Endothelial cell of umbilical vein (primary cell): ENCODE results near the gene SH3BP4. TPM values are rescaled to one million over a fixed set of nuclear protein-coding genes. Genes with fewer than 3 reads are reported as not detected.

Source experiments
- BruUV-seq: library from RNA; stranded (reverse); fragments of 400-500 nt; replicated peaks from 2 replicates; lab custom pipeline; 2021; lab: Mats Ljungman, UMichigan
- CTCF ChIA-PET: fragments of 300-600, 350-600 bp; sonication (Branson Sonifier 250); formaldehyde crosslinking; loops from one replicate; lab custom pipeline; 2021; ENCODE audit warnings: antibody characterized with exemption, inconsistent platforms; lab: Charles Lee
- POLR2A ChIA-PET: fragments of 300-600, 350-600 bp; sonication (Branson Sonifier 250); formaldehyde crosslinking; loops from one replicate; lab custom pipeline; 2021; ENCODE audit warnings: antibody characterized with exemption, inconsistent platforms; lab: Charles Lee
- DNase-seq: peaks from one replicate; pipeline ENCODE4 v3.0.0-alpha.2; 2011; ENCODE audit warnings: low read depth, low spot score
- FAIRE-seq: peaks from 2 replicates; lab custom pipeline; 2011; peaks lifted over from hg19 to GRCh38; lab: Jason Lieb, UNC
- H2AFZ ChIP-seq: 2 replicates; pipeline ENCODE4 v1.6.0; 2012; ENCODE audit warnings: low read depth, low read length, control low read depth, inconsistent platforms
- H3K27ac ChIP-seq: 2 replicates; pipeline ENCODE4 v1.5.1; 2011; ENCODE audit warnings: low read depth, mild to moderate bottlenecking, control low read depth, low read length, moderate library complexity; ENCODE audit not compliant: insufficient read depth
- H3K27me3 ChIP-seq, 2 experiments: 2 replicates each; pipeline versions ENCODE4 v1.6.0 to v1.6.1; 2011; ENCODE audit warnings: low read length in 2 of 2, mixed read lengths in 1 of 2; ENCODE audit not compliant: control insufficient read depth in 2 of 2, insufficient read depth in 2 of 2
- H3K36me3 ChIP-seq, 2 experiments: 2 replicates in 1 of 2; 3 replicates in 1 of 2; pipeline ENCODE4 v1.5.1; 2011; ENCODE audit warnings: low read length in 2 of 2, mild to moderate bottlenecking in 1 of 2, moderate library complexity in 1 of 2; ENCODE audit not compliant: control insufficient read depth in 2 of 2, insufficient read depth in 2 of 2; ENCODE audit errors: extremely low read depth in 1 of 2
- H3K4me1 ChIP-seq: 3 replicates; pipeline ENCODE4 v1.5.1; 2011; ENCODE audit warnings: mild to moderate bottlenecking, low read length; ENCODE audit not compliant: control insufficient read depth, insufficient read depth; ENCODE audit errors: extremely low read depth
- H3K4me2 ChIP-seq: 2 replicates; pipeline ENCODE4 v1.6.1; 2011; ENCODE audit warnings: low read length, control low read depth, mixed read lengths; ENCODE audit not compliant: insufficient read depth
- H3K4me3 ChIP-seq, 3 experiments: fragments of 200-600 bp in 1 of 3; sonication (generic), shearing (Covaris generic) in 1 of 3; replicated peaks in 1 of 3; 2 replicates each; pipeline ENCODE4 v1.5.1; 2011 to 2016; ENCODE audit warnings: control low read depth in 3 of 3, low read length in 3 of 3, mild to moderate bottlenecking in 2 of 3, inconsistent platforms in 1 of 3, low read depth in 1 of 3, moderate library complexity in 1 of 3; ENCODE audit not compliant: insufficient read depth in 1 of 3
- H3K79me2 ChIP-seq: 2 replicates; pipeline ENCODE4 v1.6.0; 2012; ENCODE audit warnings: low read length, inconsistent platforms; ENCODE audit not compliant: control insufficient read depth, insufficient read depth
- H3K9ac ChIP-seq: replicated peaks from 2 replicates; pipeline ENCODE3; 2011; ENCODE audit warnings: low read length, control low read depth; ENCODE audit not compliant: insufficient read depth; ENCODE audit errors: extremely low read depth
- H3K9me1 ChIP-seq: replicated peaks from 3 replicates; pipeline ENCODE4 v1.6.0; 2011; ENCODE audit warnings: mild to moderate bottlenecking, low read length; ENCODE audit not compliant: control insufficient read depth, insufficient read depth; ENCODE audit errors: extremely low read depth
- H3K9me3 ChIP-seq: replicated peaks from 2 replicates; pipeline ENCODE4 v1.5.1; 2012; ENCODE audit warnings: low read length, inconsistent platforms; ENCODE audit not compliant: control insufficient read depth, insufficient read depth
- H4K20me1 ChIP-seq: replicated peaks from 2 replicates; pipeline ENCODE3; 2011; ENCODE audit warnings: mild to moderate bottlenecking, low read length; ENCODE audit not compliant: control insufficient read depth, insufficient read depth; ENCODE audit errors: extremely low read depth
- EZH2 ChIP-seq: IDR thresholded peaks from 2 replicates; pipeline ENCODE4 v1.6.1; 2012; ENCODE audit warnings: borderline replicate concordance, low read depth, mild to moderate bottlenecking, moderate library complexity, low read length, inconsistent platforms; ENCODE audit not compliant: severe bottlenecking
- FOS ChIP-seq: IDR thresholded peaks from 2 replicates; pipeline ENCODE4 v1.6.1; 2011; ENCODE audit warnings: mild to moderate bottlenecking, low read length, moderate library complexity, borderline replicate concordance; ENCODE audit not compliant: insufficient read depth
- GATA2 ChIP-seq: IDR thresholded peaks from 2 replicates; pipeline ENCODE4 v1.7.0; 2011; ENCODE audit warnings: low read depth, mild to moderate bottlenecking, moderate library complexity, mixed read lengths, low read length; ENCODE audit not compliant: insufficient read length, insufficient read depth
- JUN ChIP-seq: IDR thresholded peaks from 2 replicates; pipeline ENCODE4 v1.6.1; 2011; ENCODE audit warnings: borderline replicate concordance, low read depth; ENCODE audit not compliant: insufficient read length, insufficient read depth
- MAX ChIP-seq: IDR thresholded peaks from 2 replicates; pipeline ENCODE4 v1.6.1; 2011; ENCODE audit not compliant: insufficient read depth, insufficient read length
- MYC ChIP-seq: IDR thresholded peaks from one replicate; pipeline ENCODE4 v1.6.1; 2011; ENCODE audit warnings: mild to moderate bottlenecking, low read depth, low read length
- POLR2A ChIP-seq: IDR thresholded peaks from 2 replicates; pipeline ENCODE4 v1.6.1; 2012; ENCODE audit warnings: low read depth, mild to moderate bottlenecking, control low read depth, low read length
- POLR2AphosphoS5 ChIP-seq: IDR thresholded peaks from 2 replicates; pipeline ENCODE4 v1.6.1; 2012; ENCODE audit warnings: low read depth, mild to moderate bottlenecking, control low read depth, low read length, moderate library complexity; ENCODE audit not compliant: insufficient read depth
- dilution Hi-C: fragments of 300-500 bp; cut with MboI; formaldehyde crosslinking; loops from one replicate; pipeline ENCODE4 v1.15.0; 2019; ENCODE audit warnings: low sequenced_read_pairs; ENCODE audit not compliant: extremely low pct_ligation_motif_present
- intact Hi-C: fragments of 100-400 bp; cut with micrococcal nuclease; formaldehyde crosslinking; loops from one replicate; pipeline ENCODE4 v1.10.0; 2022
- polyA plus RNA-seq, 4 experiments: library from polyadenylated mRNA; depleted of rRNA in 3 of 4; stranded (reverse) in 3 of 4; unstranded in 1 of 4; fragments of >200 nt; gene quantifications; 2 replicates each; pipeline versions ENCODE4 v1.2.1 to v1.2.3, GENCODE V29; 2011 to 2012; ENCODE audit warnings: missing spikeins in 1 of 4
- total RNA-seq: library from RNA; stranded (reverse); gene quantifications from 2 replicates; pipeline ENCODE4 v1.2.3, GENCODE V29; 2021
- TF ChIP-seq, protein P1 (sequence below), 2 donors: IDR thresholded peaks; 1 replicate in 1 of 2; 2 replicates in 1 of 2; pipeline ENCODE4 v1.5.1; 2011; ENCODE audit warnings: low read length in 2 of 2, mild to moderate bottlenecking in 2 of 2, moderate library complexity in 2 of 2, control low read depth in 1 of 2, inconsistent platforms in 1 of 2, low read depth in 1 of 2; ENCODE audit not compliant: insufficient read depth in 1 of 2; ENCODE audit errors: extremely low read depth in 1 of 2

The SH3BP4 gene
- total and polyA plus RNA-seq, 2 donors (not counting 3 experiments of a cell fraction or from before 2014, with no cell fraction given) = 85.2 to 100.0 TPM

DNA sequence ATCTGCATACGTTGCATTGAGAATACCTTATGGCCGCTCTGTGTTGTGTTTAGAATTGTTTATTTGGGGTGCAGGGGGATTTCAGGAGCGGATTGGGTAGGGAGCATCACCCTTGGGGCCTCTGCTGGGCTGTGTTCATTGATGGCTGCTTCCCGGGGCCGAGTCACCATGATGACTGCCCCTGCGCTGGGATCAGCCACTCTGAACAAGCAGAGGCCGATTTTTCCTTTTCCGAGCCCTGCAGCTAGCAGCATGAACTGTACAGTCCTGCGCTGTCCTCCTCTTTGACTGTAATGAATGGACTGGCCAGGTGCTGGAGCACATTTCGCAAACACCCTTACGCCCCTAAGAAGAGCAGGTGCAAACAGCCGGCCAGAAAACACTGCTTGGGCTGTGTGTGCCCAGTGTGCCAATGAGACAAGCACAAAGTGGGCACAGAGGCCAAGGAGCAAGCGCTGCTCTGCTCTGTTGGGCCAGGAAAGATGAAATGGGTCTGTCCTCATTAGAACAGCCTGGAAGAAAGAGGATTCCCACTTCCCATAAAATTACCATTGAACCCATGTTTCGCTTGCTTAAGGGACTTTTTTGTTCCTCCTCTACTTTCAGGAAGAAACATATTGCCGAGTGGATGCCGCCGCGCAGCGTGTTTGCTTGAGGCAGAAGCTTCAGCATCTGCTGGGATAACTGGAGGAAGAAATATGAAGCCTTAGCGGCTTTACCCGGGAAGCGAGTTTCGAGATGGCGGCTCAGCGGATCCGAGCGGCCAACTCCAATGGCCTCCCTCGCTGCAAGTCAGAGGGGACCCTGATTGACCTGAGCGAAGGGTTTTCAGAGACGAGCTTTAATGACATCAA, 82.7 kb downstream of the SH3BP4 start:
- Histone ChIP-seq H3K36me3 (peaks cover 7 to 20% of the 10 kb centered on the region in 2 experiments), H3K79me2 (peaks cover 75% of the 10 kb centered on the region)

More for the DNA sequence above, 82.7 kb downstream of the SH3BP4 start:
- no peak for DNase-seq
- H3K9me1 ChIP-seq = no peaks in the 10 kb centered on the region
- no TSS peak for BruUV-seq
- dilution Hi-C loops = no loop called here
- TF ChIP-seq EZH2 = no peak
- no peak for TF ChIP-seq FOS
- TF ChIP-seq, protein P1, sequence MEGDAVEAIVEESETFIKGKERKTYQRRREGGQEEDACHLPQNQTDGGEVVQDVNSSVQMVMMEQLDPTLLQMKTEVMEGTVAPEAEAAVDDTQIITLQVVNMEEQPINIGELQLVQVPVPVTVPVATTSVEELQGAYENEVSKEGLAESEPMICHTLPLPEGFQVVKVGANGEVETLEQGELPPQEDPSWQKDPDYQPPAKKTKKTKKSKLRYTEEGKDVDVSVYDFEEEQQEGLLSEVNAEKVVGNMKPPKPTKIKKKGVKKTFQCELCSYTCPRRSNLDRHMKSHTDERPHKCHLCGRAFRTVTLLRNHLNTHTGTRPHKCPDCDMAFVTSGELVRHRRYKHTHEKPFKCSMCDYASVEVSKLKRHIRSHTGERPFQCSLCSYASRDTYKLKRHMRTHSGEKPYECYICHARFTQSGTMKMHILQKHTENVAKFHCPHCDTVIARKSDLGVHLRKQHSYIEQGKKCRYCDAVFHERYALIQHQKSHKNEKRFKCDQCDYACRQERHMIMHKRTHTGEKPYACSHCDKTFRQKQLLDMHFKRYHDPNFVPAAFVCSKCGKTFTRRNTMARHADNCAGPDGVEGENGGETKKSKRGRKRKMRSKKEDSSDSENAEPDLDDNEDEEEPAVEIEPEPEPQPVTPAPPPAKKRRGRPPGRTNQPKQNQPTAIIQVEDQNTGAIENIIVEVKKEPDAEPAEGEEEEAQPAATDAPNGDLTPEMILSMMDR (IDR thresholded peaks at IDR 0.05; ENCODE audit: extremely low read depth in 1 of 2, insufficient read depth in 1 of 2, low read depth in 1 of 2, low read length in 2 of 2) = no peak
- no peak for TF ChIP-seq POLR2A
- TF ChIP-seq JUN = no peak
- no peak for TF ChIP-seq MAX
- no peak for TF ChIP-seq GATA2
- no peak for TF ChIP-seq POLR2AphosphoS5
- no peak for TF ChIP-seq MYC
- no peaks in the 10 kb centered on the region for H3K27me3 ChIP-seq
- no peak for FAIRE-seq
- H2AFZ ChIP-seq = no peak overlapping the region
- no peak overlapping the region for H3K27ac ChIP-seq
- H3K4me1 ChIP-seq = peaks cover 12% of the 10 kb centered on the region
- CTCF ChIA-PET = interaction anchor here (1.2 to 1.6 kb wide), 2 partner anchors 29 to 489 kb away, joined by 3 read pairs; no protein-coding TSS in a partner anchor
- no peak overlapping the region for H3K9ac ChIP-seq
- no peak overlapping the region for H3K4me2 ChIP-seq
- POLR2A ChIA-PET = no interaction called here
- H3K4me3 ChIP-seq = no peak overlapping the region
- no peaks in the 10 kb centered on the region for H4K20me1 ChIP-seq
- intact Hi-C loops = no loop called here
- H3K9me3 ChIP-seq = no peaks in the 10 kb centered on the region
